AG04449 (cell line): ENCODE data around the gene JPH2.

ENCODE experiments used
- CTCF ChIA-PET: fragments of 350-600 bp; formaldehyde crosslinking; extraction: SDS; loops from one replicate; lab custom pipeline; 2021; ENCODE audit warnings: antibody characterized with exemption; lab: Yijun Ruan, JAX
- POLR2A ChIA-PET: fragments of 400-600, 350-600 bp; formaldehyde crosslinking; extraction: SDS; loops from one replicate; lab custom pipeline; 2020; ENCODE audit warnings: antibody characterized with exemption, inconsistent platforms; lab: Yijun Ruan, JAX
- DNase-seq: peaks from one replicate; pipeline ENCODE4 v3.0.0-alpha.2; 2010; ENCODE audit warnings: low read depth, low spot score
- H3K4me3 ChIP-seq: 2 replicates; pipeline ENCODE4 v1.5.1; 2011; ENCODE audit warnings: low read depth, mild to moderate bottlenecking, control low read depth, low read length
- CTCF ChIP-seq: IDR thresholded peaks from one replicate; pipeline ENCODE4 v1.5.1; 2011; ENCODE audit warnings: mild to moderate bottlenecking, moderate library complexity, low read length, control low read depth, inconsistent platforms; ENCODE audit not compliant: insufficient read depth; ENCODE audit errors: missing control alignments

The JPH2 gene

GRCh38 chr20:44087051-44087856, 99.7 kb downstream of the JPH2 start:
- H3K4me3 ChIP-seq = no peak overlapping the region
- ChIA-PET CTCF (interaction anchor here (1.3 to 19.5 kb wide), 3 partner anchors 27 to 340 kb away, joined by 3 to 453 read pairs (median 4); no protein-coding TSS in a partner anchor), POLR2A (no interaction called here)
- no peak for DNase-seq
- TF ChIP-seq CTCF = no peak

- no peak overlapping the region for H3K4me3 ChIP-seq
- DNase-seq = no peak
- ChIA-PET POLR2A (no interaction called here), CTCF (interaction anchor here (1.5 to 19.5 kb wide), 2 partner anchors 9 to 339 kb away, joined by 5 to 453 read pairs; no protein-coding TSS in a partner anchor)
- TF ChIP-seq CTCF = no peak
Observed at GRCh38 chr20:44085616-44086434, 101.2 kb downstream of the JPH2 start.

- no peak for TF ChIP-seq CTCF
- ChIA-PET CTCF (interaction anchor here (2.1 to 19.5 kb wide), 2 partner anchors 105 to 338 kb away, joined by 9 to 453 read pairs; no protein-coding TSS in a partner anchor), POLR2A (no interaction called here)
- DNase-seq = no peak
- no peak overlapping the region for H3K4me3 ChIP-seq
Observed at GRCh38 chr20:44084891-44085290, 102.1 kb downstream of the JPH2 start.

GRCh38 chr20:44084439-44084838, 102.5 kb downstream of the JPH2 start:
- no peak for DNase-seq
- H3K4me3 ChIP-seq = no peak overlapping the region
- no peak for TF ChIP-seq CTCF
- ChIA-PET POLR2A (no interaction called here), CTCF (interaction anchor here (2.1 to 19.5 kb wide), 3 partner anchors 106 to 547 kb away, joined by 9 to 453 read pairs (median 51); no protein-coding TSS in a partner anchor)

GRCh38 chr20:44083220-44083933, 103.6 kb downstream of the JPH2 start:
- H3K4me3 ChIP-seq = no peak overlapping the region
- ChIA-PET POLR2A (no interaction called here), CTCF (interaction anchor here (0.7 to 19.5 kb wide), 9 partner anchors 9 to 634 kb away, joined by 3 to 453 read pairs (median 8); no protein-coding TSS in a partner anchor)
- no peak for TF ChIP-seq CTCF
- no peak for DNase-seq
